ENCODE results near the gene OR52B4.
"Not testable (repeated sequence)": the region's sequence is repeated elsewhere in the genome, so short reads cannot be mapped to it uniquely, and the experiment has no call there.

The OR52B4 gene

DNA sequence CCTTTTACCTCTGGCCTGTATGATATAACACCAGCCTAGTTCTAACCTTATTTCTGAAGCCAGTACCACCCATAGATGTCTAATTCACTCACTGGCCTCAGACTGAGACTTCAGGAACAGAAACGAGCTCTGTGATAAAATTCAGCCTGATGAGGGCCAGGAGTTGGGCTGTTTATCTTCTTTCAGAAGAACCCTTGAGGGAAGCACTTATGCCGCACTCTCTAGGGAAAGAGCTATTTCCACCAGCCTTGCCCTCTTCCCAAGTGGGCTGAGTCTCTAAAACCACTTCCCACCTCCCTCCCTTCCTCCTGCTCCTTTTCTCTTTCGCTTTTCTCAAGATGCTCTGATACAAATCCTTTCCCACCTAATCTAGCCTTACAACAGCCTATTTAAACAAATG lies 2.0 kb upstream of the OR52B4 start:
- Histone ChIP-seq H2AFZ (ENCODE audit: low read depth, low read length) (no peak overlapping the region), H3K79me2 (ENCODE audit: insufficient read depth, low read length) (no peaks in the 10 kb centered on the region), H3K4me3 (ENCODE audit: low read depth in 1 of 2, low read length in 2 of 2) (no peak overlapping the region), H3K4me2 (ENCODE audit: insufficient read depth, low read length) (no peak overlapping the region), H4K20me1 (ENCODE audit: insufficient read depth, low read length) (no peaks in the 10 kb centered on the region), H3K9me3 (ENCODE audit: insufficient read depth, low read length, severe bottlenecking) (no peaks in the 10 kb centered on the region), H3K27me3 (ENCODE audit: insufficient read depth, low read length, poor library complexity) (peaks cover 20% of the 10 kb centered on the region), H3K9ac (ENCODE audit: low read depth, low read length) (no peak overlapping the region), H3K36me3 (ENCODE audit: insufficient read depth, low read length) (no peaks in the 10 kb centered on the region), H3K27ac (ENCODE audit: low read length) (no peak overlapping the region), H3K4me1 (ENCODE audit: insufficient read depth, low read length) (no peaks in the 10 kb centered on the region)
- no peak for ATAC-seq (ENCODE audit: insufficient read depth, low read depth)
- no peak for DNase-seq
- TF ChIP-seq, protein P1, sequence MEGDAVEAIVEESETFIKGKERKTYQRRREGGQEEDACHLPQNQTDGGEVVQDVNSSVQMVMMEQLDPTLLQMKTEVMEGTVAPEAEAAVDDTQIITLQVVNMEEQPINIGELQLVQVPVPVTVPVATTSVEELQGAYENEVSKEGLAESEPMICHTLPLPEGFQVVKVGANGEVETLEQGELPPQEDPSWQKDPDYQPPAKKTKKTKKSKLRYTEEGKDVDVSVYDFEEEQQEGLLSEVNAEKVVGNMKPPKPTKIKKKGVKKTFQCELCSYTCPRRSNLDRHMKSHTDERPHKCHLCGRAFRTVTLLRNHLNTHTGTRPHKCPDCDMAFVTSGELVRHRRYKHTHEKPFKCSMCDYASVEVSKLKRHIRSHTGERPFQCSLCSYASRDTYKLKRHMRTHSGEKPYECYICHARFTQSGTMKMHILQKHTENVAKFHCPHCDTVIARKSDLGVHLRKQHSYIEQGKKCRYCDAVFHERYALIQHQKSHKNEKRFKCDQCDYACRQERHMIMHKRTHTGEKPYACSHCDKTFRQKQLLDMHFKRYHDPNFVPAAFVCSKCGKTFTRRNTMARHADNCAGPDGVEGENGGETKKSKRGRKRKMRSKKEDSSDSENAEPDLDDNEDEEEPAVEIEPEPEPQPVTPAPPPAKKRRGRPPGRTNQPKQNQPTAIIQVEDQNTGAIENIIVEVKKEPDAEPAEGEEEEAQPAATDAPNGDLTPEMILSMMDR (IDR thresholded peaks at IDR 0.05; ENCODE audit: borderline replicate concordance, extremely low read depth, low read length, poor library complexity, severe bottlenecking): no peak
- TF ChIP-seq EZH2 (IDR thresholded peaks at IDR 0.05; ENCODE audit: borderline replicate concordance, low read depth, low read length, severe bottlenecking): no peak

DNA sequence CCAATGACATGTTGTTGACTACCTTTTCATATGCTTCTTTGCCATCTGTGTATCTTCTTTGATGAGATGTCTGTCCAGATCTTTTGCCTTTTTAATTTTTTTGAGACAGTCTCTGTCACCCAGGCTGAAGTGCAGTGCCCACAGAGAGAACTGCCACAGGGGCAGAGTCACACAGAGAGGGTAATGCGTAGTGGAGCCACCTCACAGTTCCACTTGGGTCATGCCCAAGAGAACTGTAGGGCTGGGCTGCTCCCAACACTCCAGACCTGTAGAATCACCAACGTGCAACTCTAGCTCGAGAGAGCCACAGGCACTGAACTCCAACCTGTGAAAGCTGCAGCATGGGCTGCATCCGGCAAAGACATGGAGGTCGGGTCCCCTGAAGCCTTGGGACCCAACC lies 20.0 kb downstream of the OR52B4 start:
- H3K27me3 ChIP-seq (ENCODE audit: insufficient read depth, low read length, poor library complexity); ATAC-seq (ENCODE audit: insufficient read depth, low read depth); H3K4me1 ChIP-seq (ENCODE audit: insufficient read depth, low read length); H3K4me2 ChIP-seq (ENCODE audit: insufficient read depth, low read length); H3K9ac ChIP-seq (ENCODE audit: low read depth, low read length); H3K79me2 ChIP-seq (ENCODE audit: insufficient read depth, low read length); H2AFZ ChIP-seq (ENCODE audit: low read depth, low read length); H3K27ac ChIP-seq (ENCODE audit: low read length); H3K36me3 ChIP-seq (ENCODE audit: insufficient read depth, low read length); H3K9me3 ChIP-seq (ENCODE audit: insufficient read depth, low read length, severe bottlenecking); H3K4me3 ChIP-seq (ENCODE audit: low read depth in 1 of 2, low read length in 2 of 2); H4K20me1 ChIP-seq (ENCODE audit: insufficient read depth, low read length); DNase-seq: not testable (repeated sequence)

DNA sequence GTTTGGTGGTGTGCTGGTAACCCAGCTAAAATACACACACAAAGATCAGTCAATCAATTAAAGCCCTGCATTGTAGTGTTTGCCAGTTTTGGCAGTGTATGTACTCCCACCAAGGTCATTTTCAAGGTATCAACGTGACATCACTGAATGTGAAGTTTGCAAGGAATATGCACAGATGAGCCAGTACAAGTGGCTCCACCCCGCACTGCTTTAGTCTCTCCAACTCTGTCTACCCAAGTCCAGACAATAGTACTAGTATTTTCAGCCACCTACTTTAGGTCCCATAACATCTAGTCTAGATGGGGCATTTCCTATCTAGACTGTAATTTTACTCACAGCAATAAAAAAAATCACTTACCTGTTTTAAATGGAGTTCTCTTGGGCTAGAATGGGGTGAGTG lies 22.8 kb downstream of the OR52B4 start:
- not testable (repeated sequence) for H3K9ac ChIP-seq (ENCODE audit: low read depth, low read length); H3K27ac ChIP-seq (ENCODE audit: low read length); H3K9me3 ChIP-seq (ENCODE audit: insufficient read depth, low read length, severe bottlenecking); ATAC-seq (ENCODE audit: insufficient read depth, low read depth); H3K36me3 ChIP-seq (ENCODE audit: insufficient read depth, low read length); H4K20me1 ChIP-seq (ENCODE audit: insufficient read depth, low read length); H3K79me2 ChIP-seq (ENCODE audit: insufficient read depth, low read length); H3K4me1 ChIP-seq (ENCODE audit: insufficient read depth, low read length); H3K4me2 ChIP-seq (ENCODE audit: insufficient read depth, low read length); H3K27me3 ChIP-seq (ENCODE audit: insufficient read depth, low read length, poor library complexity); DNase-seq; H2AFZ ChIP-seq (ENCODE audit: low read depth, low read length); H3K4me3 ChIP-seq (ENCODE audit: low read depth in 1 of 2, low read length in 2 of 2)

DNA sequence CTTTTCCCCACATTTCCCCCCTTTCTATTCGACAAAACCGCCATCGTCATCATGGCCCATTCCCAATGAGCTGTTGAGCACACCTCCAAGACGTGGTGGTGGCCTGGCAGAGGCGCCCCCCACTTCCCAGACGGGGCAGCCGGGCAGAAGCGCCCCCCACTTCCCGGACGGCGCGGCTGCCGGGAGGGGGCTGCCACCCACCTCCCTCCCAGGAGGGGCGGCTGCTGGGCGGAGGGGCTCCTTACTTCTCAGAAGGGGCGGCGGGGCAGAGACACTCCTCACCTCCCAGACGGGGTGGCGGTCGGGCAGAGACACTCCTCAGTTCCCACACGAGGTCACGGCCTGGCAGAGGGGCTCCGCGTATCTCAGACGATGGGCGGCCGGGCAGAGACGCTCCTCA lies 33.8 kb downstream of the OR52B4 start:
- H3K9ac ChIP-seq (ENCODE audit: low read depth, low read length); DNase-seq; H3K27ac ChIP-seq (ENCODE audit: low read length); H4K20me1 ChIP-seq (ENCODE audit: insufficient read depth, low read length); H3K36me3 ChIP-seq (ENCODE audit: insufficient read depth, low read length); ATAC-seq (ENCODE audit: insufficient read depth, low read depth); H2AFZ ChIP-seq (ENCODE audit: low read depth, low read length); H3K79me2 ChIP-seq (ENCODE audit: insufficient read depth, low read length); H3K4me1 ChIP-seq (ENCODE audit: insufficient read depth, low read length); H3K4me2 ChIP-seq (ENCODE audit: insufficient read depth, low read length); H3K9me3 ChIP-seq (ENCODE audit: insufficient read depth, low read length, severe bottlenecking); H3K4me3 ChIP-seq (ENCODE audit: low read depth in 1 of 2, low read length in 2 of 2); H3K27me3 ChIP-seq (ENCODE audit: insufficient read depth, low read length, poor library complexity): not testable (repeated sequence)
